ENCODE measurements around the gene MAEL.
A peak's percentile ranks its signal among the peaks of the same experiment; 100 is the strongest.

MAEL gene

DNA sequence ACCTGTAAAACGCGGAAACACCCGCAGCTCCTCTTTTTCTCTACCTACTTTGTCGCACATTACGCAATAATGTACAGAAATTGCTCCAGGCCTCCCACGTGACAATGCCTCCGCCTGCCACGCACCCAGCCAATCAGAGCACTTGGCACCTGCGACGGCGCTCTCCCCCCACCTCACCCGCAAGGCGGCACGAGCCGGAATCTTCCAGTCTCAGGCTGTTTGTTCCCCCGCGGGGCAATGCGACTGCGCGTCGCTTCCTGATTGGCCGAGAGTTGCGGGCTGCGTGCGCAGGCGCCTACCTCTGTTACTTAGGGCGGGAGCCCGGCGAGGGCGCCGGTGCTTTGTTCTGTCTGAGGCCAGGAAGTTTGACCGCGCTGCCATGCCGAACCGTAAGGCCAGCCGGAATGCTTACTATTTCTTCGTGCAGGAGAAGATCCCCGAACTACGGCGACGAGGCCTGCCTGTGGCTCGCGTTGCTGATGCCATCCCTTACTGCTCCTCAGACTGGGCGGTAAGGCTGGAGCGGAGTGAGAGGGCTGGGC, at the start of gene MAEL:
Gene MAEL (plus strand): TSS at position 307 of the 542 bp plus-strand sequence. CDS start 73 bp downstream, at position 380.
- no peak for DNase-seq (ENCODE audit: low read depth)

DNA sequence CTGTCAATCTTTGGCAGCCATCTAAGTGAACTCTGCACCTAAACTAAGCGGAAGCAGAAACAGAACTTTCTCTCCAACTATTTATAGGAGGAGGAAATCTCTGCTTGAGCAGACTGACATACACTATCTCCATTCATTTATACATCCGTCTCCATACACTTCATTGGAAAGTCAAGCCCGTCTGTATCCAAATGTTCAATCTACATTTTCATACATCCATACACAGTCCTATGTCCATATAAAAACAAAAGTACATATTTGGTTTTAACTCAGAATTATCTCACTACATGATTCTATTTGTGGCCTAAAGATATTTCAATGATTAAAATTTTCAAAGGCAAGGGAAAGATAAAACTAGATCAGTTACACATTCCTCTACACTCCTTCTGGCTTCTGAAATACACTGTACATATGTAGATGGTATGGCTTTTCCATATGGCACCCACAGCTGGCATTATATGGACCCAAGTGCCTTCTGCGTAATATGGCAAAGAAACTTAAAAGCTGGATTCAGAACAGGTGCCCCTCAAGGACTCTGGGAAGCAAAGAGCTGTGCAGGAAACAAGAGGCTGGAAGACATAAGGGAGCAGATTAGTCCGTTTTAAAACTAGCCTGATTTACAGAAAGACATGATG, 49.2 kb upstream of the MAEL start:
- no peak for DNase-seq (ENCODE audit: low read depth)

DNA sequence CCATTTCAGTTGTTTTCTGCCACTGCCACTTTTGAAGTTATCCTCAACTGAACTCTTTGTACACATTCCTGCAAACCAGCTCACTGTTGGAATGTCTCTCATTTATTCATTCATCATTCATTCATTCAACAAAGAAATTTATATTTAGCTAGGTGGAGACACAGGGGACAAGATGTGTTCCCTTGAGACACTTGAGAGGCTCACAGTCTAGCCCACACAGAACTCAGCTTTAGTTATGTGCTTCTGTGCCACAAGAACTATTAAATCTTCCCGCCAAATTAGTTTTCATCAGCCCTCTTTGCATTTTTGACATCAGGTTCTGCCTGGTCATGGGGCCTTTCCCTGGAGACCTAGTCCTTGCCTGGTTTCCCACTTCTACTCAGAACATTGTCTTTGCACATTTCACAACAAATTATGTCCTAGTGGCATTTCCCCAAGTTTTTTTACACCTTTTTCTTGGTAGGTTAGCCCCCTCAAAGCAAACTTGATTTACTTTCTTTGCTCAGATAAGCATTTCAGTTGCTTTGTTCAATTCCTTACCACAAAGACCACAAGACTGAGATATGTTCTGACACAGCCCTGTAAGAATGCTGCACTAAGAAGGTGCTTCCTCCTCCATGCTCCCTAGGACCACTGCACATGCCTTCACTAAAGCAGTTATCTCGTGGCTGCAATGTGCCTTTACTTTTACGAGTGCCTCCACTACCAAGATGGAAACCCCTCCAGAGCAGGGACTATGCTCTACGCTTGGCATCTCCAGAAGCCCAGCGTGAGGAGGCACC, 44.7 kb upstream of the MAEL start:
- DNase-seq (ENCODE audit: low read depth) = no peak

DNA sequence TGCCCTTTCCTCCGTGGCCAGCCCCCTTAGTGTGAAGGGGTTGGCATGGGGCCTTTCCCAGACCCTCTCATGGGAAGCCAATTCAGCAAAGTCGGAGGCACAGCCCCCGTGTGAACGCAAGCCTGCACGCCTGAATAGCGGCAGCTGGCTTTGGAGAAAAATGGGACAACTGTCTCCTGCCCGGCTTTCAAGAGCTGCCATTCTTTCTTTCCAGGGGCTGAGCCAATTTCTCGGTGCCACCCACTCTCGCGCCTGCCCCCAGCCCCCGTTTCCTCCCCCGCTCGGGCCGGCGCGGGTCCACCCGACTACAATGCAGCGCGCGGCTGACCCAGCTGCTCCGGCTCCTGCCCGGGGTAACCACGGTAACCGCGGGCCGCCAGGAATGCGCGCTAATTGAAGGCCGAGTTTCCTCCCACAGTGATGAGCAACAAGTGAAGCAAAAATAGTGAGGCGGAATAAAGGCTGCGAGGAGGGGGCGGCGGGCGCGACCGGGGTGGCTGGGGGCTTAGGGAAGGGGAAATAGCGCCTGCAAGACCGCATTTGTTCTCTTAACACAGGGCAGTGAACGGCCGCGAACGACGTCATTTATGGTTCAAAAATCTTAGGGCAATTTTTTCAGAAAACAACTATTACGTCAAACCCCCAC, 41.6 kb upstream of the MAEL start:
- DNase-seq (ENCODE audit: low read depth) = no peak

DNA sequence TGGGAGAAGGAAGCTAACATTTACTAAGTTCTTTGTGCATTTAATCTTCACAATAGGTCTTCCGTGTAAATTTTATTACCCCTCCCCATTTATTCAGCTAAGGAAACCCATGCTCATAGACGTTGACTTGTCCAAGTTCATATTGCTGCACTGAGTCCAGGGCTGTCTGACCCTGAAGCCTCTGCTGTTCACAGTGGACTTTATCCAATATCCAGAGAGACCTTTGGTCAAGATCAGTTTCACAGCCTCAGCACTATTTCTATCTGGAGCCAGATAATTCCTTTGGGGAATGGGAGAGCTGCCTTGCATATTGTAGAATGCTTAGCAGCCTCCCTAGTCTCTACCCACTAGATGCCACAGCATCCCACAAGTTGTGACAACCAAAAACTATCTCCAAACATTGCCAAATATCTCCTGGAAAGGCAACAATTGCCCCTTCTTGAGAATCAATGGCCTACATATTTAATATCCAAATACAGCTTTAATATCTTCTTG, 40.2 kb upstream of the MAEL start:
- DNase-seq (ENCODE audit: low read depth) = no peak

DNA sequence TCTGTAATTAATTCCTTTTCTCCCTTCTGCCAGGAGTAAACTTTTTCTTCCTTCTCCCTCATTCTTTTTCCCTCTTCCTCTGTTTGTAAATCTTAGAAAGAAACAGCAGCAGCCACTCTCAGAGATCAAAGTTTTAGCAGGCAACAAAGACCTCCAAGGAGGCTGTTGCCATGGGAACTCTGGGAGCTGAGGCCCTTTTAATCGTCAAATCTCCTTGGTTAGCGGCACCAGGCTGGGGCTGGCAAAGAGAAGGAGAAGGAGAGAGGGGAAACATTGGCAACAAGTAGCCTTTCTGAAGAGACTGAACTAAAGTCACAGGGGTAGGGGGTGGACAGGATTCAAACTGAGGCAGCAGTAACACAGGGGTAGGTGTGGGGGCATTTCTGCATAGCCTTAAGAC, 38.9 kb upstream of the MAEL start:
- no peak for DNase-seq (ENCODE audit: low read depth)

DNA sequence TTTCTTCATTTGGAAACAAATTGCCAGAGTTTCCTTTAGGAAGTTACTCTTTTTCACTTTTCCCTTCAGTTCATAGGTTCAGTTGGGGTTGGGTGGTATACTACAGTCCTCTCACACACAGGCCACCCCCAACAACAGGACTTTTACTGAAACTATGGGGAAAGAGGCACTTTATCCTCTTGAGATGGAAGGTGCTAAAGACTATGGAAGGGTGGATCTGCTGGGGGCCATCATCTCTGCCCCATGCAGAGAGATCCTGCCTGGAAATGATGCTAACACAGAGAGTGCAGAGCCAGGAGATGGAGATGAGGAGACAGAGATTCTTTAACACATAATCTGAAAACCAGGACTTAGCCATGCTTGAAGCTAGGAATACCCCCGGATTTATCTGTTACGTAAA, 38.0 kb upstream of the MAEL start:
- no peak for DNase-seq (ENCODE audit: low read depth)

DNA sequence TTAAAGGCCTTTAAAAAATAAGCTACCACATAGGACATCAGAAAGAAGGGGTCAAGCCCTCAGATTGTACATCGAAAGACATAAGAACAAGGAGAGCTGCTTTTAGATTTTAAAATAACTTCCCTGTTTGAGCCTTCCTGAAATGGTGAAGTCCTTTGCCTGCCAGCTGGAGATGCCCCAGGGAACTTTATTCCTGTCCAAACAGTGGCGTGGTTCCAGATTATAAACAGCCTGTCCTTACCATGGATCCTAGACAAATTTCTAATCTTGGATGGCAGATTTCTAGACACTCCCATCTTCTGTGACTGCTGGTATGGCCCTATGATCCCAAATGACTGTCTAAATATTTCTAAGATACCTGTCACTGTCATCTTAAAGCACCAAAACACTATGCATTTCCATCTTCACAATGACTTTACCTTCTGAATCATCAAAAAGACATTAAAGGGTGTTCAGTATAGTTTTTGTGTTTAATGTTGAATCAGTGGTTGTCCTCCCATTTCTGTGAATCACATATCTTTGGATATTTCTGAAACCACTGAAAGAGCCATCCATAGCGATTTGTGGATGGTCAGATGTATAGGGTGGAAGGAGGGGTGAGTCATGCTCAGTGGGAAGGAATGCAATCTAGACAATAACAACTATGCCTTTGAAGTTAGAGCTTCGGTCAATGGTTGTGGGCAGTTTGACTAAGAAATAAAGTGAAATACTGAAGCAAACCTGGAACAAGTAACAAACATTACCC, 36.9 kb upstream of the MAEL start:
- DNase-seq (ENCODE audit: low read depth) = no peak

DNA sequence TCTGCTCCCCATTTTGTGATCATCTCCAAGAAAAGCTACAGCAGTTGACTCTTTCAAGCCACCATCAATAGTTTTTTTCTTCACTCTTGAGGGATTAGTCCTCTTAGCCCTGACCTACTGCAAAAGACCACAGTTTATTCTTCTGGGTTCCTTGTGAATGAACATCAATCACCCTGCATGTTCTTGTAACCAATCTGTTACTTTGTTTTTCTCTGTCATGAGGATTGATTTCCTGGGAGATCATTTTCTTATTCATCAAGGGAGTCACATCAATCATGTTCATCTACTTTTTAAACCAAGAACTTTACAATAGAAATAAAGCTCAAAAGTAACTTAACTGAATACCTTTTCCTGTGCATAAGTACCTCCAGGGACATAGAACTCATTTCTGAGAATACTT, 35.6 kb upstream of the MAEL start:
- DNase-seq (ENCODE audit: low read depth) = no peak

DNA sequence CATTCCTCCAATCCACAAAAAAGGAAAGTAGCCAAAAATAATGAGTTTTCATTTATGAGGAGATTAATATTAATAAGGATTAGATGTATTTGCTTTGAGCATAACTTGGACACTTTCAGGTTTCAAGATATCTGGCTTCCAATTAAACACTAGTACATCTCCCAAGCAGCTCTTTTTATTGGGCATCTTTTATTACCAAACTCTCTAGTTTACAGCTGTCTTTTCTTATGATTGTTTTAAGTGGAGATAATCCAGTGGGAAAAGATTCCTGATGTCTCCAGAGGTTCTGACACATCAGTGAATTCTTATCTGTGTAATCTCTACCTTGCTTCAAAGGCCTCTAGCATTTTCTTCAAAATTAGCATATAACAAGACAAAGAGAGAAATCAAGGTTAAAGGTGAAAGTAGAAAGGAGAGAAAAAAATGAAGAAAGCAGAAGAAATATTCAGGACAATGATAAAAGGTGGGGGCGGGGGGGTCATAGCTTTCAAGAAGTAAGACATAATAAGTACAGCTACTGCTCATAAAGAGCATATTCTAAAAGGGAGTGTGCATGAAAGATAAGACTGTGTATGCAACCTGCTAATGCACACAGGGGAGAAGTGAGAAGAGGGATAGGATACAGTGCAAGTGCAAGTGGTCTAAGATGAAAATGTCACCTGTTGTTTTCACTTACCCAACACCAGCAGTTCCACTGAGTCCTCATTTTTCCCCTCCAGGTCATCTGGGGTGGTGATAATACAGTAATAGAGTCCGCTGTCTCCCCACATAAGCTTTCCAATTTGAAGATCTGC, 32.8 kb upstream of the MAEL start:
- no peak for DNase-seq (ENCODE audit: low read depth)

DNA sequence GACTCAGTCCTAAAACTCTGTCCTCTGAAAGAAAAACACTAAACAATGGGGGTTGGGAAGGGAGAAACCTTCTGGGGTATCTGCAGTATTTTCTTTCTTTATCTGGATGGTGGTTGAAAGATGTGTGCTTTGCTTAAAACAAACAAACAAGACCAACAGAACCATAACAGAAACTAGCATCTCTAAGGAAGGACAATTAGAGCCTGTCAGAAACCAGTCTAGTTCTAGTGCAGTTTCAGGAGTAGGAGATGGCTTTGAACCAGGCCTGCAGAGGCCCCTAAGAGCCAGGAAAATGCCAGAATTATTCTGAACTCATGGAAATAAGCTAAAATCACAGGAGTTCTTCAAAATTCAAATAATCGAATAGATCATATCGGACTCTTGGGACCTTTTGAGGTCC, 32.2 kb upstream of the MAEL start:
- DNase-seq (ENCODE audit: low read depth) = no peak

DNA sequence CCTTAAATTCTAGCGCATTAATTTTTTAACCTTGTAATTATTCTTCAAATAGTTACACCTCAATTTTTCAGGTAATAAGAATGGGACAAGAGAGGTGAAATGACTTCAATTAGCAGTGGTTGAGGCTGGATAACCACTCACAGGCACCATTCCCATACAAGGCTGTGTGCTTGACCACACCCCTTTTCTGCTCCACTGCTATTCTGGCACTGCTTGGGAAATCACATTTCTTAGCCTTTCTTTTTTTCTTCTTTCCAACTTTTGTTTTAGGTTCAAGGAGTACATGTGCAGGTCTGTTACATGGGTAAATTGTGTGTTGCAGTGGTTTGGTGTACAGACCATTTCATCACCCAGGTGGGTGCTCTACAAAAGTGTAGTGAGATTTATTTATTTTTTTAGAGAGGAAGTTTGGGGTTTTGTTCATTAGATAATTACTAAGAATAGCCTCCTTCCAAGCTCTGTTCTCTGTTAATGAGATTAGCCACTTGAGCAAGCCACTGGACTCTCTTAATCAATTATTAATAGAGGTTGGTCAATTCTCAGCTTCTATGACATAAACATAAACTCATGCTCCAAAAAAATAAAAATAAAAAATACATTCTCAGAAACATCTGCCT, 28.1 kb upstream of the MAEL start:
- no peak for DNase-seq (ENCODE audit: low read depth)

DNA sequence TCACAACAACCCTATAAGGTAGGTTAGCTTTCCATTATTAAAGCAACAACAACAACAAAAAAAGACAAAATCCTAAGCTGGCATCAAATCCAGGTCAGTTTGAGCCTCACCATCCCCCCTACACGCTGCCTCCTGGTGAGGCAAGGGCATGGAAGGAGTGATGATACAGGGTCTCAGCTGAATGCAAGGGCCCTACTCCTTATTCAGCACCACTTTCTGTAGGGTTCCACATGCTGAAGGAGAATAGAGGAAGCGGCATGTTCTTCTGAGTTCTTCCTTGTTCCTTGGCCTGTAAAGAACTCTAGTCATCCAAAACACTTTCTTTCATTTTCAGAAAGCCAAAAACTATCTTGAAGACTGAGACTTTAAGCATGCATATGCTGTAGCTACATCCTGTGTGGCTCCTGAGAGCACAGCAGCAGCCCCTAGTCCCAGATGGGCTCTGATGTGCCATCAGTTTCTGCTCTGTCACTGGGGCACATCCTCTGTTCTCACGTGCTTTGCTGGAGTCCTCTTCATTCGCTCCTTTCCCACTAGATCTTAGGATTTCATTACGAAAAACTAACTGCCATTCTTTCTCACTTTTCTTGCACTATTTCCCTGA, 19.9 kb upstream of the MAEL start:
- DNase-seq (ENCODE audit: low read depth) = no peak

DNA sequence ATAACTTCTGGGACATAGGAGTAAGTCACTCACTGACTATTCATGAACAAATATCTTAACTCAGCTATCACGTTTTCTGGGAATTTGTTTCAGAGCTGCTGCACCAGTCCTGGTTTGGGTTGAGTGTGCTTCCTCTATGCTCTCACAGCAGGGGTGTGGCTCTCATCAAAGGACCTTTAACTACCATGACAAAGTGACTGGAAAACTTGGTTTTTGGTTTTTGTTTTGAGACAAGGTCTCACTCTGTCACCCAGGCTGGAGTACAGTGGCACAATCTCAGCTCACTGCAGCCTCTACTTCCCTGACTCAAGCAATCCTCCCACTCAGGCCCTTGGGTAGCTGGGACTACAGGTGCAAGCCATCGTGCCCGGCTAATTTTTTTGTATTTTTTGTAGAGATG, 17.8 kb upstream of the MAEL start:
- no peak for DNase-seq (ENCODE audit: low read depth)

DNA sequence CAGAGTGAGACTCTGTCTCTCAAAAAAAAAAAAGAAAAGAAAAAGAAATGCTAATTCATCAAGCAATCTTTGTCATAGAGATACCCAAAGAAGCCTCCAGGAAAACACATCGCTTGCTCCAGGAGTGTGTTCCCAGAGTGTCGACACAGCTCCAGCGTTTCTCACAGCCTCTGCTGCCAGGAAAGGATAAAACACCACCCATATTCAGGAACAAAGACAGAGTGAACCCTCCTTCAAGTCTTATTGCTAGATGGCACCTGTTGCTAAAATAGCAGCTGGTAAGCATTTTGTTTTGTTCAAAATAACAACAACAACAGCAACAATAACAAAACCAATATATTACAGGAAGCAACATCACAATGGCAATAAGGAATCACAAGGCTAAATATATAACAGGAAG, 16.9 kb upstream of the MAEL start:
- DNase-seq (ENCODE audit: low read depth) = no peak

DNA sequence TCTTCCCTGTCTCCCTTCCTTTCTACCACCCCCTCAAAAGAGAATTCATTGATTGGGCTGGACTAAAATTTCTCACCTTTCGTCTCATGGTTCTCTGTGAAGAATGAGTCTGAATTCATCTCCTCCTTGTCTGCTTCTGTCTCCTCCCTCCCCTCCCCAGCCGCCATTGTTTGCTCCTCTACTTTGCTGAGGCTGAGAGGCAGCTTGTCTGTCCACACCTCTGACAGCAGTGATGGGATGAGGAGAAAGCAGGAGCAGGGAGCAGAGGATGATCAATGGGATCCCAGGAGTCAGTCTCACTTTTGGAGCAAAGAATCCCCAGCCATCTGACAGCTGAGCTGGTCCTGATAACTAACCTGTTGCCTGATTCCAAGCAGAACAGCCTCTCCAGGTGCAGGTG, 16.3 kb upstream of the MAEL start:
- DNase-seq (ENCODE audit: low read depth) = no peak

DNA sequence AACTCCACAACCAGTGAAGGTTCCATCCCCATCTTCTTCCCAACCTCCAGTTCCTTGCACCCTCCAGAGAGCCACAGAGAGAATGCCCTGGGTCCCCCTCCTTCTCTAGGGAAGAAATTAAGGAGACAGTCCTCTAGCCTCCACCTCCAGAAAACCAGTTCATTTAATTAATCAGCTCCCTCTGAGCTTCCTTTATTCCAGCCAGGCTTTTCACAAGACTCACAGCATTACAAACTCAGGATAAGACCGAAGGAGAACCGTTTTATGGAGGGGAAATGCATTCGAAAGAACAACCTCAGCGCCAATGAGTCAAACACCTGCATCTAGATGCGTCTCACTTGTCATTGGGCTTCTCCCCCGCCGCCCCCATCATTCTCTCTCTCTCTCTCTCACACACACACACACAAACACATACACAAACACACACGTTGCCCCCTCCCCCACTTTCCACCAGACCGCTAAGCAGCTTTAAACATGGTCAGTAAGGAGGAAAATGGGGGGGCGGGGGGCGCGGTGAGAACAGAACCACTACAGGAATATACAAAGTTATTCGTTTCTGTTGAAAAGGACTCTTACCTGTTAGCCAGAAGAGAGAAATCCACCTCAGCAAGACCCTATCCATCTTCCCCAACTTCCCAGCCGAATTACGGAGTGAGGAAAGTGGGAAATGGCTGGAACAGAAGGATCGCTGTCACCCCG, 14.3 kb upstream of the MAEL start:
- peak; percentile 33 for DNase-seq (ENCODE audit: low read depth)

DNA sequence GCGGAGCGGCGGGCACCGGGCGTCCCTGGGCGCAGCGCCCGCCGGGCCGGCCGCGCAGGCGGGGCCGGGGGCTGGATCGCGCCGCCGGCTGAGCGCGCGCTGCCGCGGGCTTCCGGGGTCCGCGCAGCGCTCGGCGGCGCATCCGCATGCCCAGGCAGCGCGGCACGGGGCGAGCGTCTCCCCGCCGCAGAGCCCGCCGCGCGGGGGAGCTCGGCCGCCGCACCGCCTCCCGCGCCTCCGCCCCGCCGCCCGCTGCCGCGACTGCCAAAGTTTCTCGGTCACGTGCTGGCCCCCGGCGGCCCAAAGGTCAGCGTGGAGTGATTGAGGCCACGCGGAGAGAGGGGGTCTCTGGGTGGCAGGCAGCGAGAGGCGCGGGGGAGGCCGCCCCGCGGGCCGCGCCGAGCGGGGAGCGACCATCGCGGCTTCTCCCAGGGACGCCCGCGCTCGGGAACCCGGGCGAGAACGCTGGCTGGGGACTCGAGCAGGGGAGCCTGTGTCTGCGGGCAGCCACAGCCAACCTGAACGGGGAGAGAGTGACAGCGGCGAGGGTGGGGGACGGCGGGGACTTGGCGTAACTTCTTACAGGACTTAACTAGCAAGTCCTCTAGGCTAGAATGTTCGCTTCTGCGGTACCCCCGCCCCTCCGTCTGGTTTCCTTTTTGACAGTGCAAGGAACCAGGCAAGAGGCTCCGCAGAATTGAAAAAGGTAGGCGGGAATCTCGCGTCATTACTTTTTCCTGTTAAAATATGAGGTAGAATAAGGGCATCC, 13.5 kb upstream of the MAEL start, which contains the start of gene ILDR2:
Gene ILDR2 (minus strand): TSS at position 180 of the 769 bp plus-strand sequence. CDS start 272 bp downstream, outside the sequence.
- peak; percentile 60 for DNase-seq (ENCODE audit: low read depth)

DNA sequence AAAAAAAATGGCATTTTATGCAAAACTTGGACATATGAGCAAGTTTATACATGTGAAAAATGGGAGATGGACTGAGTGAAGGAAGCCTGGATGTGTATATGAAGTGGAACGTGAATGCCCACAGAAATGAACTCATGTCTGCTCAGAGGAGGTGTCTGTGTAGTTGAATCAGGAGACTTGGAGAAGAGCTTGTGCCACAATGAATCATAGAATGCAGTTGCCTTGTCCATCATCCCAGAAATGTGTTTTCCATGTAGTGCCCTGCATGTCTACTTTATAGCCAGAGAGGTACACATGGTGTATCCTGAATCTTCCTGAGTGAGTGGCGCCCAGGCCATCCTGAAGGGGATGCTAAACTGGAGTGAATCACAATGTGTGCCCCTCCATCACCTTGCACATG, 11.1 kb upstream of the MAEL start:
- DNase-seq (ENCODE audit: low read depth) = no peak

Measured in activated T-cell treated with anti-CD3 and anti-CD28 coated beads for 24 hours (primary cell).